ENCODE data around the gene C20orf96.

C20orf96 gene

GRCh38 chr20:311609-312008, 21.1 kb upstream of the C20orf96 start:
- no peak for TF ChIP-seq CTCF (IDR thresholded peaks at IDR 0.05; ENCODE audit: insufficient read depth, low read depth, low read length, missing control alignments)
- H3K4me3 ChIP-seq (ENCODE audit: low read depth, low read length) = no peak overlapping the region
- no peak for DNase-seq (ENCODE audit: low read depth)

- TF ChIP-seq CTCF (IDR thresholded peaks at IDR 0.05; ENCODE audit: insufficient read depth, low read depth, low read length, missing control alignments) = no peak
- no peak for DNase-seq (ENCODE audit: low read depth)
- no peak overlapping the region; the same call in 1 of the 2 replicates for H3K4me3 ChIP-seq (ENCODE audit: low read depth, low read length)
These were observed 20.1 kb upstream of the C20orf96 start for GRCh38 chr20:310645-311044.

- peak; percentile 84 for DNase-seq (ENCODE audit: low read depth)
- TF ChIP-seq CTCF (IDR thresholded peaks at IDR 0.05; ENCODE audit: insufficient read depth, low read depth, low read length, missing control alignments) = no peak
- no peak overlapping the region for H3K4me3 ChIP-seq (ENCODE audit: low read depth, low read length)
These were observed 19.5 kb upstream of the C20orf96 start for GRCh38 chr20:309841-310644.

- no peak for DNase-seq (ENCODE audit: low read depth)
- H3K4me3 ChIP-seq (ENCODE audit: low read depth, low read length) = no peak overlapping the region
These were observed 18.8 kb upstream of the C20orf96 start for GRCh38 chr20:309306-309840.

GRCh38 chr20:308427-309038, 18.0 kb upstream of the C20orf96 start:
- no peak overlapping the region for H3K4me3 ChIP-seq (ENCODE audit: low read depth, low read length)
- no peak for DNase-seq (ENCODE audit: low read depth)
- no peak for TF ChIP-seq CTCF (IDR thresholded peaks at IDR 0.05; ENCODE audit: insufficient read depth, low read depth, low read length, missing control alignments)

More at GRCh38 chr20:309306-309840, 18.8 kb upstream of the C20orf96 start:
- no peak for TF ChIP-seq CTCF (IDR thresholded peaks at IDR 0.05; ENCODE audit: insufficient read depth, low read depth, low read length, missing control alignments)

GRCh38 chr20:305745-306144, 15.2 kb upstream of the C20orf96 start:
- no peak for TF ChIP-seq CTCF (IDR thresholded peaks at IDR 0.05; ENCODE audit: insufficient read depth, low read depth, low read length, missing control alignments)
- DNase-seq (ENCODE audit: low read depth) = no peak
- H3K4me3 ChIP-seq (ENCODE audit: low read depth, low read length) = no peak overlapping the region
